NCI-H226 (cell line): ENCODE data around the gene CERS6.
A peak's percentile ranks its signal among the peaks of the same experiment; 100 is the strongest.
"Not testable (repeated sequence)": the region's sequence is repeated elsewhere in the genome, so short reads cannot be mapped to it uniquely, and the experiment has no call there.

Experiments used
- DNase-seq: peaks from one replicate; pipeline ENCODE4 v3.0.0-alpha.2; 2015

The CERS6 gene, protein sequence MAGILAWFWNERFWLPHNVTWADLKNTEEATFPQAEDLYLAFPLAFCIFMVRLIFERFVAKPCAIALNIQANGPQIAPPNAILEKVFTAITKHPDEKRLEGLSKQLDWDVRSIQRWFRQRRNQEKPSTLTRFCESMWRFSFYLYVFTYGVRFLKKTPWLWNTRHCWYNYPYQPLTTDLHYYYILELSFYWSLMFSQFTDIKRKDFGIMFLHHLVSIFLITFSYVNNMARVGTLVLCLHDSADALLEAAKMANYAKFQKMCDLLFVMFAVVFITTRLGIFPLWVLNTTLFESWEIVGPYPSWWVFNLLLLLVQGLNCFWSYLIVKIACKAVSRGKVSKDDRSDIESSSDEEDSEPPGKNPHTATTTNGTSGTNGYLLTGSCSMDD

DNA sequence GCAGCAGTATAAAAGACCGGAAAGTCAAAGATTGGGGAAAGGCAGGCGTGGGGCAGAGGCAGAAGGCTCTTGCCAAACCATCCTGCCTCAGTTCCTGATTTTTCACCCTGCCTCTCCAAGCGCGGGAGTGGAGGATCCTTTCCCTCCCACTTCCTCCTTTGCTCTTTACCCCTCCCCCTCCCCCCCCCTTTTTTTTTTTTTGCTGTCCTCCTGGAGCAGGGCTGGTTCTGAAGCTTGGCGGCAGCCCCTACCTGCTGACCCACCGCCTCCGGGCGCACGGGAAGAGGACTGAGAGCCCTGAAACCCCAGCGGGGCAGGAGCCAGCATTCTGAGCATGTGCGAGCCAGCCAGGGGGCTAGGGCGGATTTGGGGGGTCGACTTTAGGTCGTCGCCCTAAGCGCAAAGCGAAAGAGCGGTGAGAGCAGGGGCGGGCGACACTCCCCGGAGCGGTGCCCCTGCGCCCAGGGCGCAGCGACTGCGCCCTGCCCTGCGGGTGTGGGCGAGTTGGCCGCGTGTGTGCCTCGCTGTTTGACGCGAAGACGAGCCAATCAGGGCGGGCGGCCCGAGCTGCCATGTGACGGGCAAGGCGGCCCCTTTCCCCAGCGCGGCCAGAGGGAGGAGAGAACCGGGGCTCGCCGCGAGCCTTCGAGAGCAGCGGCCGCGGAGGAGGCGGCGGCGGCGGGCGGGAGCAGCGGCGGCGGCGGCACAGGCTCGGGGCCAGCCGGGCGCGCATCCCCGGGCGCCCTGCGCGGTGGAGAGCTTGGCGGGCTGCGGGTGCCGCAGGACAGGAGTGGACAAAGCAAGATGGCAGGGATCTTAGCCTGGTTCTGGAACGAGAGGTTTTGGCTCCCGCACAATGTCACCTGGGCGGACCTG is at the start of gene CERS6:
Gene CERS6, plus strand, starts transcription at position 628 of the 876 bp plus-strand sequence. Its CDS starts 177 bp downstream, at position 805.
- peak; percentile 93 for DNase-seq

DNA sequence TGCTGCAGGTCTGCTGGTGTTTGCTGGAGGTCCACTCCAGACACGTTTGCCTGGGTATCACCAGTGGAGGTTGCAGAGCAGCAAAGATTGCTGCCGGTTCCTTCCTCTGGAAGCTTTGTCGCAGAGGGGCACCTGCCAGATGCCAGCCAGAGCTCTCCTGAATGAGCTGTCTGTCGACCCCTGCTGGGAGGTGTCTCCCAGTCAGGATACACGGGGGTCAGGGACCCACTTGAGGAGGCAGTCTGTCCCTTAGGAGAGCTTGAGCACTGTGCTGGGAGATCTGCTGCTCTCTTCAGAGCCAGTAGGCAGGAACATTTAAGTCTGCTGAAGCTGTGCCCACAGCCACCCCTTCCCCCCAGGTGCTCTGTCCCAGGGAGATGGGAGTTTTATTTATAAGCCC is 43.8 kb upstream of the CERS6 start:
- not testable (repeated sequence) for DNase-seq

DNA sequence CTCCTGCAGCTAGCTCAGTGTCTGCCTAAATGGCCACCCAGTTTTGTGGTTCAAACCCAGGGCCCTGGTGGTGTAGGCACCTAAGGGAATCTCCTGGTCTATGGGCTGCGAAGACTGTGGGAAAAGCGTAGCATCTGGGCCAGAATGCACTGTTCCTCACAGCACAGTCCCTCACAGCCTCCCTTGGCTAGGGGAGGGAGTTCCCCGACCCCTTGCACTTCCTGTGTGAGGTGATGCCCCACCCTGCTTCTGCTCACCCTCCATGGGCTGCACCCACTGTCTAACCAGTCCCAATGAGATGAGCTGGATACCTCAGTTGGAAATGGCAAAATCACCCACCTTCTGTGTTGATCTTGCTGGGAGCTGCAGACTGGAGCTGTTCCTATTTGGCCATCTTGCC is 43.0 kb upstream of the CERS6 start:
- DNase-seq = not testable (repeated sequence)

DNA sequence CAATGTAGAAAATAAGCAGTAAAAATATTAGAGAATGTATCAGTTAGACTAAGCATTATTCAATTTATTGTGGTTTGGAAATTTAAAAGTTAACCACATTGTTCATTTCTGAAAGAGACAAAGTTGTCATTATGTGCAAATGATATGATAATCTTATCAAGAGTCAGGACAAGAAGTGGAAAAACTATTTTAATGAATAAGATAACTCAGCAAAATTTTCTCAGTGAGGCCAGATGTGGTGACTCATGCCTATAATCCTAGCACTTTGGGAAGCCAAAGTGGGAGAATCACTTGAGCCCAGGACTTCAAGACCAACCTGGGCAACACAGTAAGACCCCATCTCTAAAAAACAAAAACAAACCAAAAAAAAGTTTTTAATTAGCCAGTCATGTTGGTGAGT is 39.5 kb upstream of the CERS6 start:
- peak; percentile 20 for DNase-seq

DNA sequence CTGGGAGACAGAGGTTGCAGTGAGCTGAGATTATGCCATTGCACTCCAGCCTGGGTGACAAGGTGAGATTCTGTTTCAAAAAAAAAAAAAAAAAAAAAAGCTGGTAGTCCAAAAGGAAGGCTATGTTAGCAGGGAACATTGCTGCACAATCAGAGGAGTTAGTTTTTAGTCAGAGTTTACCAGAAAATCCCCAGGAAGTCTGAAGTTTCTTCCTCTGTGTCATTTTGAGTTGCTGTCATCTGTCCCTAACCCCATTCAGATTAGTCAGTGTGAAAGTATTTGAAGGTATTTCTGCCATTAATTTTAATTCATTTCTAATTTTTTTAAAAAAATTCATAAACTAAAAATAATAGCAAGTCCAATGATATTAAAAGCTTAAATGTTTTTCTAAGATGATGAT is 33.5 kb upstream of the CERS6 start:
- DNase-seq = no peak

DNA sequence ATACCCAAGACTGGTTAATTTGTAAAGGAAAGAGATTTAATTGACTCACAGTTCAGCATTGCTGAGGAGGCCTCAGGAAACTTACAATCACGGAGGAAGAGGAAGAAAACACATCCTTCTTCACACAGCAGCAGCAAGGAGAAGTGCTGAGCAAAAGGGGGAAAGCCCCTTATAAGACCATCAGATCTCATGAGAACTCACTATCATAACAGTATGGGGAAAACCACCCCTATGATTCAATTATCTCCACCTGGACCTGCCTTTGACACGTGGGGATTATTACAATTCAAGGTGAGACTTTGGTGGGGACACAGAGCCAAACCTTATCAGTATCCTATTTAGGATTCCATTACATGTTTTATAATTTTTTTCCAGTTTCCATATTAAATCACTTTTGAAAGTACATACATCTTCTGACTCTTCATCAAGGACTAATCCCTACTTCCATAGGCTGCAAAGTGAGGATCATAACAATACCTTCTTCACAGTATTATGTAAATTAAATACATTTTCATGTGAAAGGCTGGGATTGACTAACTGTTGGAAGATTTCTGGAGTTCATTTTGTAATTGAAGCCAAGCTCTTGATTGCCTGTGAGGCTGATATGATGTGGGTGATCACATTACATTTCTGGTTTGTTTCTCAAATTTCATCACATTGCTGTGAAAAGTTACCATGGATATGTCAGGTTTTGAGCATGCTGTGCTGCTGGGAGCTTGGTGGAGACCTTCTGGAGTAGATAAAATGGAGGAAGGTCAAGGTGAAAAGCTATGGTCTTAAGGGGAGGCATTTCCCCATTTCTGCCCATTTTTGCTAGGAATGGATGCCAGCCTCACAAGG is 31.7 kb upstream of the CERS6 start:
- DNase-seq = no peak

DNA sequence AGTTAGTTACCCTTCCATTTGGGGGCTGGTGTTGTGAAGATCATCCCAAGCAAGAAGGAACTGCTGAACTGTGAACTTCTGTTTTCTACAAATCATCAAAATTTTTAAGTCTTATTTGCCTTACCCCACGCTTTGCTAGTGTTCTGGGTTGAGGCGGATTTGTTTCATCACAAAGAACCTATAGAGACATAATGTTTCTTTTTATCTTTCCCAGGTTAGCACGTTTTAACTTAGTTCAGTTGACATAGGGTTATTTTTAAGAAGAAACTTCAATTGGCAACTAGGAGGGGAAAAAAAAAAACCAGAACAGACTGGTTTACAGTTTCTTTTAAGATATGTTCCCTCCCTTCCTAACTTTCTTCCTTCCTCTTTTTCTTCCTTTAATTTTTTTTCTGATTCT is 31.1 kb upstream of the CERS6 start:
- DNase-seq = no peak

DNA sequence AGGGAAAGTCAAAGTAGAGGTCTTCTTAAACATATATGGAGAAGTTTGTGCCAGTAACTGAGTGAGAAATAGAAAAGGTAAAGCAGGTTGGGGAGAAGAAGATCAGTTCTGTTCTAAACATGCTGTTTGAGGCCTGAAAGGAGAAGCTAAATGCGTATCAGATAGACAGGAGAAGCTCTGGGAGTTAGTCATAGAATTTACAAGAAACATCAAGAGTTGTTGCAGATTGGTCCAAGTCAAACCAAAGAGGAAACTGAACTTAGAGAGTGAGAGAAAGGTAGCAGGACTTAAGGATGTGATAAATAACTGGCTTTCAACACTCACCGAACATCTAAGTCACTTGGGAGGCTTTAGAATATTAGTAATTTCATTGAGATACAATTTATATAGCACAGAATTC is 29.2 kb upstream of the CERS6 start:
- no peak for DNase-seq

DNA sequence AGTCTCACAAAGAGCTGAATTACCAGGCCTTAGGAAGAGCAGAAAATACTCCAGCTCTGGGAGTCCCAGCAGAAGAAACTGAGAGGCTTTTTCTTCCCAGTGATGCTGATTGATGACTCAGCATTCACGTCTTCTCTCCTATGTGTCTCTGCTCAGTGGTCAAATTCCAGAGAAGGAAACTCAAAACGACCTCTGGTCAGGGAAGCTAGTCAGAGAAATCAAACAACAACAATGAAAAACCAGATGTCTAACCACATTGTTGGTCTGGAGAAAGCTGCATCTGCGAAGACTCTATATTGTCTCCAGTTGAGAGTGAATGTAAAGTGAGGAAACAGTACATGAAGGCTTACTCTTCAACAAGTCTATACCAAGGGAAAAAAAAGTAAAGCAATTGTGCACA is 28.6 kb upstream of the CERS6 start:
- DNase-seq = no peak

DNA sequence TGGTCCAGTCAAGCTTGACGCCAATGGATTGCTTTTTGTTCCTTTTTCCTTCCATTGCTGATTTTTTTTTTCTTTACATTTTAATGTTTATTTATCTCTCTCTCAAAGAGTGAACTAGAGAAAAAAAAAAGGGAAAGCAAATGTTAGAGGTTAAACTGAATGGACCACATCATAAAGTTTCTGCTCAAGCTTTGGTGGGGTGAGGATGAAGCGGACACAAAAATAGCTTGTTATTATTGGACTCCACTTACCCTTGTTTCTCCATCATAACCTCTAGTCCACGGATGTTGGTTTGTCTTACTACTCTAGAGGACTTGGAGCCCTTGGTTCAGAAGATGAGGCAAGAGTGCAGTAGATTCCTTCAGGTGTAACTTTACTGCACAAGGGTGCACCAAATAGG is 27.6 kb upstream of the CERS6 start:
- DNase-seq = no peak

DNA sequence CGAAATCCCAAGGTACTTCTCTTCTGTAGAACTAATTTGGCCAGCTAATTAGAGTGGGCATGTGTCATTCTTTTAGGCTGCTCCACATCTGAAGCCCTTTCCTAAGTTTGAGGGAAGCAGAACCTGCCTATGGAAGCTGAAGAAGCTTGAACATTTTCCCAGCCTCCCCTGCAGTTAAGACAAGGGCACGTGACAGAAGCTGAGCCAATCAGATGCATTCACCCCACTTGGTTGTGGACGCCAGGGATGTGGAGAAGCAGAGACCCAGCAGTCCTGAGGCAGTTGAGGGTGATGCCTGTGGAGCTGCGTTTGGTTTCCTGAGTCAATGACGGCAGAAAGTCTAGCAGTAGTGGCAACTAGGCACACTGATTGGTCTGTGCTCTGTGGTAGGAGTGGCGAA is 26.1 kb upstream of the CERS6 start:
- DNase-seq = no peak

DNA sequence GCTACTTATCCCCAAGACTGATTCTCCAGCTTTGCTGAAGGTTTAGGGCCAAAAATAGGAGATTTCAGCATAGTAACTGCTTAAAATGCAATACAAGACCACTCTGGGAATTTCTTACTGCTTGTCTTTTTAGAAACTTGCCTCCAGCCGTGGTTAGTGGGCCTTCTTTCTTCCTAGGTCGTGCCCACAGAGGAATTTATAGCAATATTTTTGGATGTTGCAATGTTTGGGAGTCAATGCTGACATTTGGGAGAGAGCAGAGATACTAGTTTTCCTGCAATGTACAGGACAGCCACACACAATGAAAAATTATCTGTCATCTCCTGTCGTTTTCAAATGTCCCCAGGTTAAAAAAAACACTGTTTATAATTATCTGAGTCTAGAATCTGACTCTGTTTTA is 25.6 kb upstream of the CERS6 start:
- DNase-seq = no peak

DNA sequence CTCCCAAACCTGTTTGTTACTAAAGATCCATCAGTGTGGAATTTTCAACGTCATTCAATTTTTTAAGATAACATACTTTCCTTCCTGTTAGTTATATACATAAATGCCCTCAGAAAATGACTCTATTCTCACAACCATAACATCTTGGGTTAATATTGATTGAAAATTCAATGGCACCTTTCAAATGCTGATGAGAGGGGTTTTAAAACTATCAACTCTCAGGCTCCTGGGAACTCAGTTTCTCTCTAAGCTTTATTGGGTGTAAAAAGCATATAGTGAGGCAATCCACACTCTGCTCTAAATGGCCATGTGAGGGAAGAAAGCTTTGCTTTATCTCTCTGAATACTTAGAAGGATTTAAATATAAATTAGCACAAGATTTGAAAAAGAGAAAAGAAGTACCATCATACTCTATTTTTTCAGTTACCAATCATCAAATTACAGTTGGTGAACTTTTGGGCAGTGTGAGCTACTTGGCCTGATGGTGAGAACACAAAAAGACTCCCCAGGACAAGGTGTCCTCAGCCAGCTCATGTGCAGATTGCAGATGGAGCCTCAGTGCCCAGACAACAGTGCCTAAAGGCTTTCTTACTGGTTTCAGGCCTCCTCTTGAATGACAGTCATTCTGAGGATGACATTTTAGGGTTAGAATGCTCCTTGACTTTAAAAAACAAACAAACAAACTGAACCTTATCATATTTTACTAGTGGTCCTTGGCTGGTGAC is 24.6 kb upstream of the CERS6 start:
- DNase-seq = no peak

DNA sequence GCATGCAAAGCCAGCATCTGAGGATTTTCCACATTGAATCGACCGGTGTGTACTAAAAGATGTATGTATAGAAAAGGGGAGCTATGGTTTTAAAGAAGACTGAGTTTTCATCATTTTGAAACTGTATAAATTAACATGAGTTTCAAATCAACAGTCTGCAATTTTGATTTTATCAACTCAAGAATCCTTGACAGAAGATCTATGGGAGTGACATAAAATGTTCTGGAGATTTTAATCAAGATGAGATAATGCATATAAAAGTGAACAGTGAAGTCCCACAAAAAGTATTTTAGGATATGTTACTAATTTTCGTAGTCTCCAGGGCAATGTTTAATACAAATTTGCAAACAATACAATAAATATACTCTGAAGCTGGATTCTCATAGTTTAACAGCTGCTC is 24.0 kb upstream of the CERS6 start:
- DNase-seq = no peak

DNA sequence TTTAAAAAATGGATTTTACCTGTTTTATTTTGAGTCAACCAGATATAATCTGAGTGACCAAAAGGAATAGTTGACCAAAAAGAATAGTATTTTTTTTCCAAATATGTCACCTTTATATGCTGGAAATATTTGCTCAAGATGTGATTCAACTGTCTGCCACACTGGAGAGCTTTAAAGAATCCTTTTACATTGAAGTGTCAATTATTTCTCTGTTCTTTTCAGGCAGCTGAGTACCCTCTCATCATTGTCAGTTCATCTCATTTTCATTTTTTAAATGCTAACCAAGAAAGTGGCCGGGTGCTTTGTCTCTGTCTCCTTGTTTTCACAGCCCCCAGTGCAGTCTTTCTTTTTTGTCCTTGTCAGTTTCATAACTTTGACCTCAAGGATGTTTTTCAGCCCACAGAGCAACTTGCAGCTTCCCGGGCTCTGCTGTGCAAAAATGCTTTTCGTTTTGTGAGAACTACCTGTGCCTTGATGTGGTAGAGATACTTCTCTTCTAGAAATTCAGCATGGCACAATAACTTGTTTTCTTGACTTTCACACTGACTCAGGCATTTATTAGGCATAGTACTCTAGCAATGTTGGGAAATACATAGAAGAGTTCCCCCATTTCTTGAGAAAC is 23.4 kb upstream of the CERS6 start:
- DNase-seq = no peak

DNA sequence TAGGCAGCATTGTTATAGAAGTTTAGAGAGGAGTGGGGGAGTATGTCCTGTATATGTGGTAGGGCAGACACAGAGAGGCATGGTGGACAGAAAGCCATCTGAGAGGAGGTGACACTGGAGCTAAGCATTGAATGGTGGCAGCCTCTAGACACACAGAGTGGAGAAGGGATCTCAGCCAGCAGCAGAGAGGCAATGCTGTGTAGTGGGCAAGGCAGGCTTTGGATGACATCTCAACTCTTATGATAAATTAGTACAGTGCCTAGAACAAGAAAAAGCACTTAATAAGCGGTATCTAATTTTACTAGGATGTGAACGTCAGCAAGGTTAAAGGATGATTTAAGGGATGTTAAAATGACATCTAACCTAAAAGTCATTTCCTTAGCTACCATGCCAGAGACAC is 22.5 kb upstream of the CERS6 start:
- DNase-seq = no peak

DNA sequence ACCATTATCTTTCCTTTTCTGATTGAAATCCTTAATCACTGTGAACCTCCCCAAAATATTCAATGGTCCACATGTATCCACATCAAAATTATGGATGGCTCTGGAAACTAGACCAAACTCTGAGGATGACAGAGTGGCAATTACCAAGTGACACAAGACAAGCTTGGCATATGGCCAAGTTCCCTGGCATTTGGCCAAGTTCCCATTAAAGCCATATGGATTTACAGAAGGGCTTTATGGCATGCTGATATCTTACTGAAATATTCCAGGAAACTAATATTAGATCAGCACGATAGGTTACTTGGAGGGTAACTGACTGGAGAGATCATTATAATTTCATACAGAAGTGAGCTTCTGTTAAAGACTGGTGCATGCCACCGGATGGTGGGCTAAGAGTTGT is 21.9 kb upstream of the CERS6 start:
- DNase-seq = no peak

DNA sequence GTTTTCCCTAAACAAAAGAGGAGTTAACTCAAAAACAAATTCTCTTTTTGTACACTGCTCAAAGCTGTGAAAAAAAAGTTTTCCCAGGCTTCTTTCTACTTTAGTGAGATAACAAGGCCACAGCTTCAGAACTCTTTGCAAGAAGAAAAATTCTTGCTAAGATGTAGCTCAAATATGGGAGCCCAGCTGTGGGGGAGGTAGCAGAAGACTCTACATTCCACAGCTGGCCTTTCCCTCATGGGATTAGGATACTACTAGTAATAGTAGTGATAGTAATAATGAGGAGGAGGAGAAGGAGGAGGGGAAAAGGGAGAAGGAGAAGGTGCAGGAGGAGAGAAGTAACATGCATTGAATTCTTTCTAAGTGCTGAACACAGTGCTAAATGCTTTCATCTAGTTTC is 19.2 kb upstream of the CERS6 start:
- no peak for DNase-seq

DNA sequence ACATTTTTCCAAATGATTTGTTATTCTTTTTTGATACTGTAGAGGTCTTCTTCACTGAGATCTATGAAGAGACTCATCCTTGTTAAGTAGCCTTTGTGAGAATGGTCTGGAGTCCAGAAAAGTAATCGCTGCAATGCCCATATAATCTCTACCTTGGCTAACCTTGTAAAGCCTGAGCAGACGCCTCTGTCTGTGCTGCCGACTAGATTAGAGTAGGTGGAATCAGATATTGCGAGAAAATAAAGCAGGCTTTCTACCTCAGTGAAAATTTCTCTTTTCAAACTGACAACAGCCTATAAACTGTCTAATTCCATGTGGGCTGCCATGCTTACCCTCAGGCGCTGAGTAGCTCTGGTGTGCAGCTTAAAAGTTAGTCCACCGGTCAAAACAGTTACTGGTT is 17.5 kb upstream of the CERS6 start:
- DNase-seq = no peak

DNA sequence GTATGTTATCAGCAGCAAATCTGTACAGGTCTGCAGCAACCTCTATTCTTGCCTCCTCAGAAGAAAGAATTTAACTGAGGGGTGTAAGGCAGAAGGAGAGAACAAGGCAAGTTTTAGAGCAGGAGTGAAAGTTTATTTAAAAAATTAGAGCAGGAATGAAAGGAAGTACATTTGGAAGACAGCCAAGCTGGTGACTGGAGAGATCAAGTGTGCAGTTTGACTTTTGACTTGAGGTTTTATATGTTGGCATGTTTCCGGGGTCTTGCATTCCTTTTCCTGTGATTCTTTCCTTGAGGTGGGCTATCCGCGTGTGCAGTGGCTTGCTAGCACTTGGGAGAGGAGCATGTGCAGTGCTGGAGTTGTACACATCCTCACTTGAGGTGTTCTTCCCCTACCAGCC is 16.5 kb upstream of the CERS6 start:
- no peak for DNase-seq

DNA sequence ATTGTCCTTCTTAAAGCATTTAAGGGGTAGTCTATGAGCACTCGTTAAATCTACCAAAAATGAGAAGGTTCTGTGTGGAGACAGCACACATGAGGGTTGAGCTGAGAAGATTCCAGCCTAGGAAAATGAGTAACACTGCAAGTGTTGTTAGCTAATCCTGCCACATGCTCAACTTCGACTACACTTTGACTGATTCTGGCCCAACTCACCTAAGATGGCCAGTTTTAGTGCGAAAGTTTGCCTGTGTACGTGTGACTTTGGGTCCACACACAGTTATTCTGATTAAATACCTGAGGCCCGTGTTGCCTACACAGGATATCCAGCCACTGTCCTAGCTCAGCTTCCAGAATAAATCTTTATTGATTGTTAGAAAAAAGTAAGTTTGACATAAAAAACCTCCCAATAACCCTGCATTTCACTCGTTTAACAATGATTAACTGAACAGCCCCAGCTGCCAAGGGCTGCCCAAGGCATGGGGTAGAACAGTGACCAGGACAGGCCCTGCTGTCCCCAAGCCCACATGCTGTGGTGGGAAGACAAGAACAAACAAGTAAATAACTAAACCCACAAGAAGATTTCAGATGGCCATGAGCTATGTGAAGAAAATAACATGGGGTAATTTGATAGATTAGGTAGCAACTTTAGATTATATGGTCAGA is 14.7 kb upstream of the CERS6 start:
- no peak for DNase-seq

DNA sequence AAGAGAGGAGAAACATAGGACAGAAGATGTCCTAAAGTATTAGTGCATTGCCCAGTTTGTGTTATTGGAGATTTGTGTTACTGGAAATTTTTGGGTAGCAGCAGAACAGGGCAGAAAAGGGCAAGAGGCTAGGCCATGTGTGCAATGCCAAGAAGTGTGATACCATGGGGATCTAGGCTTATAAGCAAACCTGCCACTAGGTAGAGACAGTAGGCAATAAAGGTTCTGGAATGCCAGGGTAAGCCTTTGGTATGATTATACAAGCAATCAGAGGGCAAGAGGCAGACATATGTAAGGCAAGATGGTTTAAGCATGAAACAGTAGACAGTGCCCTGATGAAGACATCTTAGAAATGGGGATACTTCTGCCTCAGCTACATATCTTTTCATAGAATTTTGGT is 12.3 kb upstream of the CERS6 start:
- no peak for DNase-seq
